Keratinocyte (primary cell): ENCODE results near the gene SCN2B.

Experiments used
- EZH2 ChIP-seq: IDR thresholded peaks from one replicate; pipeline ENCODE4 v1.6.1; 2012; ENCODE audit warnings: inconsistent platforms, mild to moderate bottlenecking, low read length, moderate library complexity
- TF ChIP-seq, protein P1 (sequence below), 3 experiments: IDR thresholded peaks in 1 of 3; conservative IDR thresholded peaks in 1 of 3; optimal IDR thresholded peaks in 1 of 3; 2 replicates in 2 of 3; 3 replicates in 1 of 3; pipeline versions ENCODE3 to v1.5.1; 2011; ENCODE audit warnings: low read length in 3 of 3, mild to moderate bottlenecking in 3 of 3, moderate library complexity in 2 of 3, control low read depth in 1 of 3, inconsistent platforms in 1 of 3; ENCODE audit not compliant: insufficient read depth in 2 of 3; ENCODE audit errors: extremely low read depth in 1 of 3

- no peak for TF ChIP-seq EZH2
- TF ChIP-seq, protein P1, sequence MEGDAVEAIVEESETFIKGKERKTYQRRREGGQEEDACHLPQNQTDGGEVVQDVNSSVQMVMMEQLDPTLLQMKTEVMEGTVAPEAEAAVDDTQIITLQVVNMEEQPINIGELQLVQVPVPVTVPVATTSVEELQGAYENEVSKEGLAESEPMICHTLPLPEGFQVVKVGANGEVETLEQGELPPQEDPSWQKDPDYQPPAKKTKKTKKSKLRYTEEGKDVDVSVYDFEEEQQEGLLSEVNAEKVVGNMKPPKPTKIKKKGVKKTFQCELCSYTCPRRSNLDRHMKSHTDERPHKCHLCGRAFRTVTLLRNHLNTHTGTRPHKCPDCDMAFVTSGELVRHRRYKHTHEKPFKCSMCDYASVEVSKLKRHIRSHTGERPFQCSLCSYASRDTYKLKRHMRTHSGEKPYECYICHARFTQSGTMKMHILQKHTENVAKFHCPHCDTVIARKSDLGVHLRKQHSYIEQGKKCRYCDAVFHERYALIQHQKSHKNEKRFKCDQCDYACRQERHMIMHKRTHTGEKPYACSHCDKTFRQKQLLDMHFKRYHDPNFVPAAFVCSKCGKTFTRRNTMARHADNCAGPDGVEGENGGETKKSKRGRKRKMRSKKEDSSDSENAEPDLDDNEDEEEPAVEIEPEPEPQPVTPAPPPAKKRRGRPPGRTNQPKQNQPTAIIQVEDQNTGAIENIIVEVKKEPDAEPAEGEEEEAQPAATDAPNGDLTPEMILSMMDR (optimal IDR thresholded peaks at IDR 0.05 in 1 of 3, IDR thresholded peaks at IDR 0.05 in 1 of 3, conservative IDR thresholded peaks at IDR 0.05 in 1 of 3; ENCODE audit: extremely low read depth in 1 of 3, insufficient read depth in 2 of 3, low read length in 3 of 3), result no peak
These were observed 22.9 kb downstream of the SCN2B start for GRCh38 chr11:118153516-118153915.
